Neuronal stem cell (in vitro differentiated cells): Measurements from ENCODE around the gene C18orf32.

ENCODE experiments used
- DNase-seq: peaks from one replicate; pipeline ENCODE4 v3.0.0-alpha.2; 2013; ENCODE audit warnings: low spot score
- H2AFZ ChIP-seq: one replicate; pipeline ENCODE4 v1.6.1; 2013; ENCODE audit warnings: mild to moderate bottlenecking, low read length, inconsistent platforms
- H2AK5ac ChIP-seq: 2 replicates; pipeline ENCODE4 v1.6.1; 2013; ENCODE audit warnings: low read depth, mild to moderate bottlenecking, inconsistent platforms, low read length, moderate library complexity, mixed read lengths
- H2BK120ac ChIP-seq: 2 replicates; pipeline ENCODE4 v1.6.1; 2013; ENCODE audit warnings: low read depth, mild to moderate bottlenecking, inconsistent platforms, low read length, moderate library complexity, mixed read lengths
- H2BK12ac ChIP-seq: one replicate; pipeline ENCODE4 v1.6.1; 2013; ENCODE audit warnings: low read length, inconsistent platforms
- H2BK15ac ChIP-seq: 2 replicates; pipeline ENCODE4 v1.6.1; 2013; ENCODE audit warnings: mild to moderate bottlenecking, low read length, inconsistent platforms, mixed read lengths
- H2BK5ac ChIP-seq: one replicate; pipeline ENCODE4 v1.6.1; 2013; ENCODE audit warnings: inconsistent platforms, mild to moderate bottlenecking, low read length, moderate library complexity
- H3K14ac ChIP-seq: one replicate; pipeline ENCODE4 v1.6.1; 2013; ENCODE audit warnings: low read length, inconsistent platforms
- H3K18ac ChIP-seq: 2 replicates; pipeline ENCODE4 v1.6.1; 2013; ENCODE audit warnings: low read length, inconsistent platforms
- H3K23ac ChIP-seq: 2 replicates; pipeline ENCODE4 v1.6.1; 2013; ENCODE audit warnings: low read depth, mild to moderate bottlenecking, mixed read lengths, low read length, inconsistent platforms; ENCODE audit not compliant: poor library complexity
- H3K27ac ChIP-seq: replicated peaks from 3 replicates; pipeline ENCODE4 v1.5.1; 2013; ENCODE audit warnings: low read length, inconsistent platforms
- H3K27me3 ChIP-seq, 3 experiments: 2 replicates each; pipeline ENCODE4 v1.6.1; 2013; ENCODE audit warnings: low read length in 3 of 3, mild to moderate bottlenecking in 2 of 3, inconsistent platforms in 1 of 3, low read depth in 1 of 3, mixed read lengths in 1 of 3, moderate library complexity in 1 of 3; ENCODE audit not compliant: control insufficient read depth in 3 of 3, insufficient read depth in 3 of 3
- H3K36me3 ChIP-seq, 2 donors: replicated peaks in 1 of 2; 2 replicates each; pipeline ENCODE4 v1.6.1; 2013; ENCODE audit warnings: low read length in 2 of 2; ENCODE audit not compliant: control insufficient read depth in 2 of 2, insufficient read depth in 2 of 2
- H3K4ac ChIP-seq: 2 replicates; pipeline ENCODE4 v1.6.1; 2013; ENCODE audit warnings: inconsistent platforms, mild to moderate bottlenecking, low read length, moderate library complexity
- H3K4me1 ChIP-seq, 2 donors: 1 replicate in 1 of 2; 2 replicates in 1 of 2; pipeline ENCODE4 v1.6.1; 2013; ENCODE audit warnings: low read length in 2 of 2, low read depth in 1 of 2; ENCODE audit not compliant: control insufficient read depth in 2 of 2, insufficient read depth in 1 of 2
- H3K4me2 ChIP-seq: one replicate; pipeline ENCODE4 v1.6.1; 2013; ENCODE audit warnings: mild to moderate bottlenecking, low read length, inconsistent platforms; ENCODE audit not compliant: insufficient read depth, poor library complexity, severe bottlenecking
- H3K4me3 ChIP-seq, 2 donors: 2 replicates each; pipeline ENCODE4 v1.5.1; 2013; ENCODE audit warnings: low read length in 2 of 2, mild to moderate bottlenecking in 2 of 2, inconsistent platforms in 1 of 2, moderate library complexity in 1 of 2
- H3K79me1 ChIP-seq: one replicate; pipeline ENCODE4 v1.6.1; 2013; ENCODE audit warnings: low read depth, mild to moderate bottlenecking, inconsistent platforms, low read length, moderate library complexity
- H3K9ac ChIP-seq: one replicate; pipeline ENCODE4 v1.6.1; 2013; ENCODE audit warnings: mild to moderate bottlenecking, low read depth, low read length, inconsistent platforms; ENCODE audit not compliant: poor library complexity
- H3K9me3 ChIP-seq, 2 donors: replicated peaks in 1 of 2; 2 replicates each; pipeline versions ENCODE3 to v1.6.1; 2013; ENCODE audit warnings: low read length in 2 of 2, mild to moderate bottlenecking in 2 of 2, inconsistent platforms in 1 of 2, low read depth in 1 of 2, mixed read lengths in 1 of 2, moderate library complexity in 1 of 2; ENCODE audit not compliant: control insufficient read depth in 2 of 2, insufficient read depth in 1 of 2
- H4K8ac ChIP-seq: one replicate; pipeline ENCODE4 v1.6.1; 2013; ENCODE audit warnings: low read depth, mild to moderate bottlenecking, inconsistent platforms, low read length, moderate library complexity
- H4K91ac ChIP-seq: one replicate; pipeline ENCODE4 v1.6.1; 2013; ENCODE audit warnings: low read length, low read depth, mild to moderate bottlenecking, inconsistent platforms; ENCODE audit not compliant: poor library complexity
- WGBS, 2 donors: extraction: QIAGEN DNeasy Blood & Tissue Kit; methylation state at CpG; one replicate each; pipeline ENCODE4 v1.1.7; 2013; ENCODE audit warnings: missing lambda C conversion rate in 2 of 2, mixed read lengths in 1 of 2; ENCODE audit not compliant: insufficient read length in 2 of 2, insufficient replicate concordance in 1 of 2; ENCODE audit errors: extremely low coverage in 2 of 2; 5-methylcytosine and 5-hydroxymethylcytosine counted together

The C18orf32 gene

DNA sequence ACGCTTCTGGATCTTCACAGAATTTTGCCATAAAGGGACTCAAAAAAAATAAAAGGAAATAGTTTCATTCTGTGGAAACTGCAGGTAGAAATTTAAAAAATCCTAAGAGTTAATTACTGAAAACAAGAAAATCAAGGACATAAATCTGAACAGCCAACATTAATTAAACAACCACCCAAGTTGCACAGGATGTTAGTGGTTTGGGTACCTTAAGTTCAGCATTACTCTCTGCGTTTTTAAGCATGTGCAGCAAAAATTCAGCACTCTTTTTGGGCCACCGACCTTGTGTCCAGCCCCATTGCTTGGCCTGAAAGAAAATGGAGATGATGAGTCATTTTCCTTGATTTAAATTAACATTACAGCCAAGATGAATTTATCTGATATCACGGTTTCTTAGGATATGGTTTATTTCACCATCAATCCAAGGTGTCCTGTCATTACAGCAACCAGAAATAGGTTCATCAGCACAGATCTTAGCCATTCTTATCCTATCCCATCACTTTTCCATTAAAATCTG, 3.3 kb upstream of the C18orf32 start:
- no peak for DNase-seq
- no peak overlapping the region for H3K4me3 ChIP-seq

GRCh38 chr18:49487711-49488310, 777 bp upstream of the C18orf32 start:
- peak overlapping the region; percentile 28 for H3K4me2 ChIP-seq
- no peak overlapping the region for H2BK5ac ChIP-seq
- no peak overlapping the region for H4K8ac ChIP-seq
- no peak for DNase-seq
- H3K9me3 ChIP-seq: no peaks in the 10 kb centered on the region
- H3K14ac ChIP-seq: no peak overlapping the region
- no peak overlapping the region for H3K18ac ChIP-seq
- no peak overlapping the region for H3K4ac ChIP-seq
- no peak overlapping the region for H2BK15ac ChIP-seq
- WGBS, 2 donors: no CpG with 5 or more reads among the region's 8 CpGs
- H4K91ac ChIP-seq: no peak overlapping the region
- no peak overlapping the region for H2AFZ ChIP-seq
- H3K36me3 ChIP-seq: peaks cover 15 to 54% of the 10 kb centered on the region in 2 donors
- H3K9ac ChIP-seq: no peak overlapping the region
- H3K4me1 ChIP-seq: peaks cover 7 to 21% of the 10 kb centered on the region in 2 donors
- H2AK5ac ChIP-seq: no peak overlapping the region
- H3K79me1 ChIP-seq: peaks cover 2% of the 10 kb centered on the region
- no peak overlapping the region for H2BK120ac ChIP-seq
- no peak overlapping the region for H2BK12ac ChIP-seq
- no peaks in the 10 kb centered on the region for H3K27me3 ChIP-seq
- peak overlapping the region in 1 of 2 donors; percentile 67 for H3K4me3 ChIP-seq
- peak overlapping the region; percentile 78 for H3K27ac ChIP-seq
- H3K23ac ChIP-seq: no peak overlapping the region

More for the DNA sequence above, 3.3 kb upstream of the C18orf32 start:
- Histone ChIP-seq H2BK5ac (no peak overlapping the region), H3K27ac (no peak overlapping the region), H3K36me3 (peaks cover 15 to 43% of the 10 kb centered on the region in 2 donors), H4K91ac (no peak overlapping the region), H3K27me3 (peaks cover 0 to 12% (median 0%) of the 10 kb centered on the region in 3 experiments), H2BK120ac (no peak overlapping the region), H4K8ac (no peak overlapping the region), H3K18ac (no peak overlapping the region), H3K4ac (no peak overlapping the region), H2AFZ (no peak overlapping the region), H2BK12ac (no peak overlapping the region), H3K14ac (no peak overlapping the region), H3K9me3 (no peaks in the 10 kb centered on the region), H3K4me1 (peaks cover 10 to 29% of the 10 kb centered on the region in 2 donors), H2BK15ac (no peak overlapping the region), H2AK5ac (no peak overlapping the region), H3K23ac (no peak overlapping the region), H3K9ac (no peak overlapping the region), H3K4me2 (no peak overlapping the region), H3K79me1 (no peaks in the 10 kb centered on the region)
- WGBS, 2 donors: no CpG with 5 or more reads among the region's 4 CpGs

GRCh38 chr18:49486606-49486952, 455 bp downstream of the C18orf32 start:
- H3K27ac ChIP-seq: peak overlapping the region; percentile 78
- no peak overlapping the region for H3K4ac ChIP-seq
- DNase-seq: no peak
- peak overlapping the region; percentile 90 for H2AFZ ChIP-seq
- no peak overlapping the region for H3K14ac ChIP-seq
- H2BK120ac ChIP-seq: no peak overlapping the region
- no peak overlapping the region for H2AK5ac ChIP-seq
- peak overlapping the region; percentile 58 for H3K4me2 ChIP-seq
- no peaks in the 10 kb centered on the region for H3K9me3 ChIP-seq
- no CpG with 5 or more reads among the region's 10 CpGs for WGBS, 2 donors
- no peaks in the 10 kb centered on the region for H3K27me3 ChIP-seq
- peaks cover 15 to 64% of the 10 kb centered on the region in 2 donors for H3K36me3 ChIP-seq
- no peak overlapping the region for H3K9ac ChIP-seq
- H3K18ac ChIP-seq: no peak overlapping the region
- H3K4me1 ChIP-seq: peaks cover 7 to 17% of the 10 kb centered on the region in 2 donors
- H2BK12ac ChIP-seq: no peak overlapping the region
- H4K8ac ChIP-seq: no peak overlapping the region
- no peak overlapping the region for H4K91ac ChIP-seq
- H3K79me1 ChIP-seq: peaks cover 2% of the 10 kb centered on the region
- H2BK5ac ChIP-seq: no peak overlapping the region
- H2BK15ac ChIP-seq: no peak overlapping the region
- H3K4me3 ChIP-seq: peak overlapping the region; percentile 67 to 92
- no peak overlapping the region for H3K23ac ChIP-seq

GRCh38 chr18:49486134-49486533, 900 bp downstream of the C18orf32 start:
- H3K4me3 ChIP-seq: peak overlapping the region in 1 of 2 donors; percentile 67
- H4K91ac ChIP-seq: no peak overlapping the region
- no peak overlapping the region for H3K4me2 ChIP-seq
- no peak overlapping the region for H4K8ac ChIP-seq
- no peaks in the 10 kb centered on the region for H3K9me3 ChIP-seq
- DNase-seq: no peak
- H3K18ac ChIP-seq: no peak overlapping the region
- H2AFZ ChIP-seq: peak overlapping the region; percentile 90
- H3K27ac ChIP-seq: no peak overlapping the region
- no peak overlapping the region for H2AK5ac ChIP-seq
- no peaks in the 10 kb centered on the region for H3K27me3 ChIP-seq
- no peak overlapping the region for H3K23ac ChIP-seq
- H2BK5ac ChIP-seq: no peak overlapping the region
- no peak overlapping the region for H3K14ac ChIP-seq
- H3K79me1 ChIP-seq: peaks cover 2% of the 10 kb centered on the region
- 100% methylated on average over 1 of the region's 8 CpGs; no CpG with 5 or more reads in 1 of the 2 donors for WGBS, 2 donors
- no peak overlapping the region for H2BK120ac ChIP-seq
- peaks cover 6 to 16% of the 10 kb centered on the region in 2 donors for H3K4me1 ChIP-seq
- no peak overlapping the region for H2BK15ac ChIP-seq
- H2BK12ac ChIP-seq: no peak overlapping the region
- H3K9ac ChIP-seq: no peak overlapping the region
- H3K4ac ChIP-seq: no peak overlapping the region
- peaks cover 16 to 64% of the 10 kb centered on the region in 2 donors for H3K36me3 ChIP-seq
